NCI-H1694 treated with DMSO at 0.1 percent for 48 hours (cell line): ENCODE results near the gene CARD10.
"Not testable (repeated sequence)": the region's sequence is repeated elsewhere in the genome, so short reads cannot be mapped to it uniquely, and the experiment has no call there.

Experiments
- DNase-seq: peaks from one replicate; lab custom pipeline; 2025; lab: John Stamatoyannopoulos, UW

Gene CARD10

DNA sequence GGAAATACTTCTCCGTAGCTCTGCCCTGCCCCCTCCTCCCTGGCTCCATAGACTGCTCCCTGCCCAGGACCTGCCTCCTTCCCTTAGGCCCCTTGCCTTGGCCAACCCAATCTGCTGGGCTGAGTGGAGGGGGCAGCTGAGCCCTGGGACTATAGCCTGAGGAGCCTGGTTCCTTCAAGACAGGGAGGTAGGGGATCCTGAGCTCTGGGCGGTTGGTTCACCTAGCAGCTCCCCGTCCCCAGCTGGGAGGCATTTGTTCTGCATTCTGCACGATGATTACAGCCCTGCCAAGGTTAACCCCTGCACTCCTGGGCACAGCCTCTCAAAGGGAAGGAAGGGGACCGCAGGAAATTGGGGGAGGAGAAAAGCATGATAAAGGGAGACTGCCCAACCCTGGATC lies 37.5 kb upstream of the CARD10 start:
- no peak for DNase-seq

- DNase-seq: no peak
Observed at GRCh38 chr22:37555029-37555428, 35.8 kb upstream of the CARD10 start.

DNA sequence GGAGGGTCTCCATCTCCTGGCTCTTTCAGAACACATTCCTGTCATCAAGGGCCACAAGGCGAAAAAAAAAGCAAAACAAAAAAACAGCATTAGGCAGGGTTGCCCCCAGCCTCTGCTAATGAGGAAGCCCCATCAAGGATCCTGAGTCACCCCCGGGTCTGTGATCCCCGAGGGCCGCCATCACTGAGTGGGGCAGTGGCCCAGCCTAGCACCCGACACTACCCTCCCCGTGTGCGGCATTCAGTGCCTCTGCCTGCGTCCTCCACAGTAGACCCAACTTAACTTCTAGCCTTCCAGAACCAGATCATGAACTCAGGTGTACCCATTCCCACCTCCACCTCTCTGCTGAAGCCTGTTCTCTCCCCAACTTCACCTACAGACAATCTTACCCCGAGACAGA lies 34.5 kb upstream of the CARD10 start:
- no peak for DNase-seq

GRCh38 chr22:37552524-37553163 lies 33.4 kb upstream of the CARD10 start:
- DNase-seq: no peak

GRCh38 chr22:37551981-37552380 lies 32.8 kb upstream of the CARD10 start:
- no peak for DNase-seq

DNA sequence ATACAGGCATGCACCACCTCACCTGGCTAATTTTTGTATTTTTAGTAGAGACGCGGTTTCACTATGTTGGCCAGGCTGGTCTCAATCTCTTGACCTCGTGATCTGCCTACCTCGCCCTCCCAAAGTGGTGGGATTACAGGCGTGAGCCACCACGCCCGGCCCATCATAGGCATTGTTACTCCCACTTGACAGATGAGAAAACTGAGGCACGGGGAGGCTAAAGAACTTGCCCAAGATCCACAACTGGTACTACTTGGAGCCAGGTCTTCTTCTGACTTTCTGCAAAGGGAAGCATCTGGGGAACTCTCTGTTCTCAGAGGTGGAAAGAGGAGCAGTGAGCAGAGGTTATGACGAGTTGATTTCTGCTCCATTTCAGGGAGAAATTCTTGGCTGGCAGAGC lies 31.7 kb upstream of the CARD10 start:
- DNase-seq: not testable (repeated sequence)

DNA sequence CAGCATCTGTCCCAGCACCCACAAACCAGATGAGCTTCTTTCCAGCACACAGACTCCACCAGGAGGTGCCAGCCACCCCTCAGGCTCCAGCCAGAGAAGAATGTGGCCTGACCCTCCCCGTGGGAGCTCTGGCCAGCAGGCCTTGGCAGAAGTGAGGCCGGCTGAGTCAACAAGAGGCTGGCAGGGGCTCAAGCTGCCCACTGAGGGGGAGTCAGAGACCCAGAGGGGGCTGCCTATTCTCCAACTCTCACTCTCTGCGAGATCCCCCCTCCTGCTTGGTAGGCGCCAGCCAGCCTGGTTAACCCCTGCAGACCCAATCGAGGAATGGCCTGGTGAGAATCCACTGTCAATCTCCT lies 30.5 kb upstream of the CARD10 start:
- no peak for DNase-seq

DNA sequence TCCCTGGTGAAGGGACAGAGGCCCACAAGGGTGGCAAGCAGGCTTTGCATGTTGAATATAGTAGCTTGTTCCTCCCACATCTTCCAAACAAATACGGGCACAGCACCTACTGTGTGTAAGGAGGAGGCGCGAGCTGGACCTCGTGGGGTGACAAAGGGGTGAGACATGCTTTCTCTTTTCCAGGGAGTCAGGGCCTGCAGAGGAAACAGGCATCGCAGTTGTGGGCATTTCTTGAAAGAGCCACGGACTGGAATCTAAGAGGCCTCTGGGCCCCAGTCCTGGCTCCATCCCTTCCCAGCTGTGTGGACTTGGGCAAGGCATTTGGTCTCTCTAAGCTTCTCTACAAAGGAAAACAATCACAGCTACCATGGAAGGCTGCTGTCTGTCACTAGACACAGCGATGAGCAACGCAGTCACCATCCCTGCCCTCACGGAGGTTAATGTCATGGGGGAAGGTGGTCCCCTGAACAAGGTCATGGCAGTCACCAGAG lies 28.1 kb upstream of the CARD10 start:
- DNase-seq: no peak

- DNase-seq: no peak
Observed at GRCh38 chr22:37546437-37547250, 27.4 kb upstream of the CARD10 start.

- no peak for DNase-seq
Observed at GRCh38 chr22:37545703-37546436, 26.7 kb upstream of the CARD10 start.

- peak; percentile 22 for DNase-seq
Observed at GRCh38 chr22:37544955-37545702, 25.9 kb upstream of the CARD10 start.

- DNase-seq: no peak
Observed at GRCh38 chr22:37542959-37543358, 23.7 kb upstream of the CARD10 start.

- DNase-seq: not testable (repeated sequence)
Observed at GRCh38 chr22:37542416-37542815, 23.2 kb upstream of the CARD10 start.

- DNase-seq: not testable (repeated sequence)
Observed at GRCh38 chr22:37539790-37540189, 20.6 kb upstream of the CARD10 start.

- DNase-seq: peak; percentile 85
Observed at GRCh38 chr22:37538590-37539357, 19.6 kb upstream of the CARD10 start.

- no peak for DNase-seq
Observed at GRCh38 chr22:37535159-37535558, 15.9 kb upstream of the CARD10 start.

DNA sequence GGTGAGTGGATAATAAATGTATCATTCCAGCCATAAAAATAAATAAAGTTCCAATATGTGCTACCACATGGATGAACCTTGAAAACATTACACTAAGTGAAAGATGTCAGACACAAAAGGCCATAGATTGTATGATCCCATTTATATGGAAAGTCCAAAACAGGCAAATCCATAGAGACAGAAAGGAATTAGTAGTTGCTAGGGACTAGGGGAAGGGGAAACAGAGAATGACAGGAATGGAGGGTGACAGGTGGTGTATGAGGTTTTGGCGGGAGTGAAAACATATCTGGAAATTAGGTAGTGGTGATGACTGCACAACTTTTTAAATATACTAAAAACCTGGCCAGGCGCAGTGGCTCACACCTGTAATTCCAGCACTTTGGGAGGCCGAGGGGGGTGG lies 15.2 kb upstream of the CARD10 start:
- peak; percentile 91 for DNase-seq

- peak; percentile 93 for DNase-seq
Observed at GRCh38 chr22:37533995-37534394, 14.8 kb upstream of the CARD10 start.

- DNase-seq: peak; percentile 80
Observed at GRCh38 chr22:37529652-37530345, 10.6 kb upstream of the CARD10 start.

- DNase-seq: not testable (repeated sequence)
Observed at GRCh38 chr22:37527952-37528351, 8.7 kb upstream of the CARD10 start.
